Mammary epithelial cell (primary cell): ENCODE data around the gene THRB.

Experiments
- EZH2 ChIP-seq: IDR thresholded peaks from 2 replicates; pipeline ENCODE4 v1.6.1; 2012; ENCODE audit warnings: low read length, inconsistent platforms, borderline replicate concordance
- TF ChIP-seq, protein P1 (sequence below), 2 donors: IDR thresholded peaks in 1 of 2; conservative IDR thresholded peaks in 1 of 2; 2 replicates each; pipeline ENCODE4 v1.5.1; 2011 to 2012; ENCODE audit warnings: inconsistent platforms in 2 of 2, low read length in 2 of 2, mild to moderate bottlenecking in 2 of 2, control low read depth in 1 of 2, low read depth in 1 of 2; ENCODE audit not compliant: insufficient read depth in 1 of 2; ENCODE audit errors: extremely low read depth in 1 of 2

DNA sequence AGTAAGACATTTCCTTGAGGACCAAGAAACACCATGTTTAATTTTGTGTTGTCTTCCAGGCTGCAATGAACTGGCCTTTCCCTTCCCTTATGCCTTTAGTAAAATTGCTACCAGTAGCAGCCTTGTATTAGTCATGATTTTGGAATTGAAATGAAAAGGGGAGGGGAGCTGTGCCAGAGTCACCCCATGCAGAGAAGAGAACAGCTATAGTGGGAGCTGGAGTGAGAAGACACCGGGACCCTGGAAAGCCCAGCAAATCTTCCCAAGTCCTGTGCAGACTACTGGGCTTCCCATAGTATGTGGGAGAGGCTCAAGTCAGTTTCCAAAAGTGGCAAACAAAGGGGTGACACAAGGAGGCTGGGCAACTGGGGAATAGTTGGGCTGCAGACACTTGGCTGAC, 371.1 kb downstream of the THRB start:
- TF ChIP-seq, protein P1, sequence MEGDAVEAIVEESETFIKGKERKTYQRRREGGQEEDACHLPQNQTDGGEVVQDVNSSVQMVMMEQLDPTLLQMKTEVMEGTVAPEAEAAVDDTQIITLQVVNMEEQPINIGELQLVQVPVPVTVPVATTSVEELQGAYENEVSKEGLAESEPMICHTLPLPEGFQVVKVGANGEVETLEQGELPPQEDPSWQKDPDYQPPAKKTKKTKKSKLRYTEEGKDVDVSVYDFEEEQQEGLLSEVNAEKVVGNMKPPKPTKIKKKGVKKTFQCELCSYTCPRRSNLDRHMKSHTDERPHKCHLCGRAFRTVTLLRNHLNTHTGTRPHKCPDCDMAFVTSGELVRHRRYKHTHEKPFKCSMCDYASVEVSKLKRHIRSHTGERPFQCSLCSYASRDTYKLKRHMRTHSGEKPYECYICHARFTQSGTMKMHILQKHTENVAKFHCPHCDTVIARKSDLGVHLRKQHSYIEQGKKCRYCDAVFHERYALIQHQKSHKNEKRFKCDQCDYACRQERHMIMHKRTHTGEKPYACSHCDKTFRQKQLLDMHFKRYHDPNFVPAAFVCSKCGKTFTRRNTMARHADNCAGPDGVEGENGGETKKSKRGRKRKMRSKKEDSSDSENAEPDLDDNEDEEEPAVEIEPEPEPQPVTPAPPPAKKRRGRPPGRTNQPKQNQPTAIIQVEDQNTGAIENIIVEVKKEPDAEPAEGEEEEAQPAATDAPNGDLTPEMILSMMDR (conservative IDR thresholded peaks at IDR 0.05 in 1 of 2, IDR thresholded peaks at IDR 0.05 in 1 of 2; ENCODE audit: extremely low read depth in 1 of 2, insufficient read depth in 1 of 2, low read depth in 1 of 2, low read length in 2 of 2): no peak
- no peak for TF ChIP-seq EZH2
